ENCODE measurements around the gene CXCL16.

- no peak for TF ChIP-seq EZH2 (conservative IDR thresholded peaks at IDR 0.05; ENCODE audit: low read depth, low read length)
- no peak for TF ChIP-seq BCL3 (CRISPR knock-in tag; IDR thresholded peaks at IDR 0.05)
- no peak for TF ChIP-seq ZNF33A (CRISPR knock-in tag; IDR thresholded peaks at IDR 0.05; ENCODE audit: borderline replicate concordance)
- no peak for TF ChIP-seq IKZF5 (CRISPR knock-in tag; IDR thresholded peaks at IDR 0.05)
- TF ChIP-seq NBN (conservative IDR thresholded peaks at IDR 0.05), result no peak
- TF ChIP-seq POLR2AphosphoS5 (IDR thresholded peaks at IDR 0.05; ENCODE audit: low read depth, low read length), result no peak
- no peak for TF ChIP-seq POLR2A (IDR thresholded peaks at IDR 0.05; ENCODE audit: insufficient read depth in 1 of 2, low read depth in 2 of 2, low read length in 2 of 2)
These were observed 27.0 kb upstream of the CXCL16 start for GRCh38 chr17:4766723-4767122.

Data from HepG2 (cell line).